ES-I3 (cell line): ENCODE results near the gene IMP3.

Source experiments
- H3K36me3 ChIP-seq: 2 replicates; pipeline ENCODE4 v1.6.1; 2013; ENCODE audit warnings: mild to moderate bottlenecking, low read length, control low read depth, moderate library complexity; ENCODE audit not compliant: insufficient read depth
- H3K4me1 ChIP-seq: 2 replicates; pipeline ENCODE4 v1.6.1; 2013; ENCODE audit warnings: mild to moderate bottlenecking, control low read depth, low read length; ENCODE audit not compliant: insufficient read depth
- H3K9ac ChIP-seq: 2 replicates; pipeline ENCODE4 v1.6.1; 2013; ENCODE audit warnings: low read depth, mild to moderate bottlenecking, low read length, moderate library complexity
- H3K9me3 ChIP-seq: 2 replicates; pipeline ENCODE4 v1.6.1; 2013; ENCODE audit warnings: mild to moderate bottlenecking, low read length, moderate library complexity; ENCODE audit not compliant: control insufficient read depth, insufficient read depth

IMP3 gene

GRCh38 chr15:75677465-75678323, 37.7 kb upstream of the IMP3 start:
- H3K36me3 ChIP-seq, result no peaks in the 10 kb centered on the region
- H3K9me3 ChIP-seq, result no peaks in the 10 kb centered on the region
- H3K4me1 ChIP-seq, result peaks cover 8% of the 10 kb centered on the region
- H3K9ac ChIP-seq, result no peak overlapping the region

- no peaks in the 10 kb centered on the region for H3K9me3 ChIP-seq
- H3K9ac ChIP-seq, result no peak overlapping the region
- H3K4me1 ChIP-seq, result peaks cover 16% of the 10 kb centered on the region
- no peaks in the 10 kb centered on the region for H3K36me3 ChIP-seq
These were observed 36.9 kb upstream of the IMP3 start for GRCh38 chr15:75676688-75677464.

DNA sequence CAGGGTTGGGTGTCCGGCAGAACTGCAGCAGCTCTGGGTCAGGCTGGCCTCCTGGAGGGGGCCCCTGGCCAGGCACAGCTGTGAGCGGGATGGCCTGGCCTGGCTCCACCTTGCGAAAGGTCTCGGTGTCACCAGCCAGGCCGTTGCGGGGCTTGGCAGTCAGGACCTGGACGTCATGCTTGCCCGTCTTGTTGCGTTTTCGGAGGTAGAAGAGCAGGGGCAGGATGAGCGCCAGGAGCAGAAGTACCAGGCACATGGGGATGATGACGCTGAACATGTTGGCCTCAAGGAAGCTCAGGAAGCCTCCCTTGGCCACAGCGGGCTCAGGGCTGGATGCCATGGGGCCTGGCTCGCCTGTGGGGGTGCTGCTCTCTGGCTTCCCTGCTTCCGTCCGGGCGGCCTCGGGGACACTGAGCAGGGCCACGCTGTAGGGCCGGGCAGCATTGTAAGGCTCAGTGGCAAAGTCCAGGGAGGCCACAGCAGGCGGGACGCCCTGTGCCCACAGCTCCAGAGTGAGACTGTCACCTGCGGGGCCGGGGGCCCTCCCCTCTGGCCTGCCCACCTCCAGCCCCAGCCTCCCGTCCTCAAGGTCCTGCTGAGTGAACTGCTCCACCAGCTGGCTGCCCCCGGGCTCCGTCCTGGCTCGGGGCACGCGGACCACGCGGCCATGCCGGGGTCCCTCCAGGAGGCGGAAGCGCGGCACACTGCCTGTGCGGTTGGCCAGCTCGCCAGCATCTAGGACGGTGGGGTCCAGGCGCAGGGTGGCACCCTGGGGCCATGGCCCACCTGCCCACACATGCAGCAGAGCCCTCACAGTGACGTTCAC, 35.8 kb upstream of the IMP3 start:
- Histone ChIP-seq H3K36me3 (no peaks in the 10 kb centered on the region), H3K9me3 (no peaks in the 10 kb centered on the region), H3K4me1 (peaks cover 19% of the 10 kb centered on the region), H3K9ac (no peak overlapping the region)

DNA sequence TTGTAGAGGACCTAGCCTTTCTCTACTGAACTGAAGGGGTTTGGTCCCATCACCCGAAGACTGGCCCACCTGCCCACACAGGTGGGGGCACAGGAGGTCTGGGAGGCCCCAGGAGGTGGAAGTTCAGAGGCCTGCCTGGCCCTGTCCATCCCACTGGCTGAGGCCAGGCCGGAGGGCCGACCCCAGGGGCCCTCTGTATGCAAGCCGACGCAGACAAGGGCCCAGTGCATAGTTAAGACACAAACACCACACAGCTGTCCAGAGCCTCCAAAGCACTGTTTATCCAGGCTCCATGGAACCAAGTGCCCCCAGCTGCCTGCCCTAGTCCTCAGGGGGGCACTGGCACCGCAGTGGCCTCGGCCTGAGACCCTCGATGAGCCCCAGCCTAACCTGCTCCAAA, 34.3 kb upstream of the IMP3 start:
- Histone ChIP-seq H3K9me3 (no peaks in the 10 kb centered on the region), H3K9ac (no peak overlapping the region), H3K36me3 (no peaks in the 10 kb centered on the region), H3K4me1 (peaks cover 19% of the 10 kb centered on the region)

DNA sequence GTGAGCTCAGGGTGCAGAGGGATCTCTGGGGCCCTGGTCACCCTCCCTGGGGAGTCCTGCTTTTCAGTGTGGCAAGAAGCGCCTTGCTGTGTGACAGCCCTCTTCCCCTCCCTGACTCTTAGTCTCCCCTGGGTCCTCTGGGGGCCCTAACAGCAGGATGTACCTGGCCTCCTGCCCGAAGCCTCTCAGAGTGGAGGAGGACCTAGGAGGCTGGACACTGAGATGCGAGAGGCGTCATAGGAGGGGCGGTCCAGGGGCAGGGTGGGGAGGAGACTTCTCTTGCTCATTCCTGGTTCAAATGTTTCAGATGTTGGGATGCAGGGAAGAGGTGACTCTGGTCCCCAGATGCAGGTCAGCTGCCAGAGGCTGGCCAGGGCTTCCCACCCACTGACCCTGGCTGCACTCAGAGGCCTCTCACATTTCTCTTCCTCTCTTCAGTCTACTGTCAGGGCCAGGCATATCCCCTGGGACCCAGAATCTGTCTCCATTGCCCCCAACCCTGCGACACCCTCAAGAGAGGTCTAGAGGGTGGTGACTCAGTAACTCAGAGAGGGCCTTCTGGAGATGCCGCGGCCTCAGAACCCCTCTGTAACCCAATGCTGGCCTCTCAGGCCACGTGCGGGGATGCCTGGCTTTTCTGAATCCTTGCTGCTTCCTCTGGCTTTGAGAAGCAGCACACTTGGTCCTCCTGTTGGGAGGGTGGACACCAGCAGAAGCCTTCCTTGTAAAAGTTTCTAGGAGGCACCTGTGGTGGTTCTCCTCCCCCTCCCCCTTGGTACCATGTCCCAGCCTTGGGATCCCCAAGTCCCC, 33.6 kb upstream of the IMP3 start:
- no peaks in the 10 kb centered on the region for H3K9me3 ChIP-seq
- no peak overlapping the region for H3K9ac ChIP-seq
- H3K36me3 ChIP-seq, result no peaks in the 10 kb centered on the region
- H3K4me1 ChIP-seq, result peaks cover 19% of the 10 kb centered on the region

DNA sequence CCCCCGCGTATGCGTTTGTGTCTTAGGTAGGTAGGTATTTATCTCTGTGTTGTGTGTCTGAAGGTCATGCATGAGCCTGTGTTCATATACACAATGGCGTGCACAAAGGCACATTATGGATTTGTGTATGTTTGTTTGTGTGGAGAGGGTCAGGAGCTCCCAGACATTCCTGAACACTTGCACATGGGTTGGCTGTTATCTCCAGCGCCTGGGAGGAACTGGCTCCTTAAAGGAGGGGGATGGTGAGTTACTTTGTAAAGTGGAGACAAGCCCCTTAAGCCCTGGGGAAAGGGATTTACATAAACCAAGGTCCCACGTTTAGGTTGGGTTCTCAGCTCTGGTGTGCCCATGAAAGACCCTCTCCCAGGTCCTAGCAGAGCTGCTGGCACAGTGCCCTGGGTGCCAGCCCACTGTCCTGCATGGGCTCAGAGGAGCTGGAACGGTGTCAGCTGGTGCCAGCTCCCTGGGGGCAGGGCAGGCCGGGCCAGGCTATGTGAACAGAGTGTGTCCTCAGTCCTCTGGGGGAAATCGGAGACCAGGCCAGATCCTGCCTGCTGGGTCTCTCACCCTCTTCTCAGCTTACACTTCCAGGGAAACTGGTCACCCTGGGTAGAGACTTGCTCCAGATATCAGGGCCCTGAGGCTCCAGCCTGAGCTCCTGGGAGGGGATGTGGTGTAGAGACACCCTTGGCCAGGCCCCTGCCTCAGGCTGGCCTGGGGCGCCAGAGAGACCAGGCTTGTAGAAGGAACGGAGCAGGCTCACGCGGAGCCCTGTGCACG, 32.8 kb upstream of the IMP3 start:
- H3K9me3 ChIP-seq, result no peaks in the 10 kb centered on the region
- peaks cover 19% of the 10 kb centered on the region for H3K4me1 ChIP-seq
- no peak overlapping the region for H3K9ac ChIP-seq
- no peaks in the 10 kb centered on the region for H3K36me3 ChIP-seq

DNA sequence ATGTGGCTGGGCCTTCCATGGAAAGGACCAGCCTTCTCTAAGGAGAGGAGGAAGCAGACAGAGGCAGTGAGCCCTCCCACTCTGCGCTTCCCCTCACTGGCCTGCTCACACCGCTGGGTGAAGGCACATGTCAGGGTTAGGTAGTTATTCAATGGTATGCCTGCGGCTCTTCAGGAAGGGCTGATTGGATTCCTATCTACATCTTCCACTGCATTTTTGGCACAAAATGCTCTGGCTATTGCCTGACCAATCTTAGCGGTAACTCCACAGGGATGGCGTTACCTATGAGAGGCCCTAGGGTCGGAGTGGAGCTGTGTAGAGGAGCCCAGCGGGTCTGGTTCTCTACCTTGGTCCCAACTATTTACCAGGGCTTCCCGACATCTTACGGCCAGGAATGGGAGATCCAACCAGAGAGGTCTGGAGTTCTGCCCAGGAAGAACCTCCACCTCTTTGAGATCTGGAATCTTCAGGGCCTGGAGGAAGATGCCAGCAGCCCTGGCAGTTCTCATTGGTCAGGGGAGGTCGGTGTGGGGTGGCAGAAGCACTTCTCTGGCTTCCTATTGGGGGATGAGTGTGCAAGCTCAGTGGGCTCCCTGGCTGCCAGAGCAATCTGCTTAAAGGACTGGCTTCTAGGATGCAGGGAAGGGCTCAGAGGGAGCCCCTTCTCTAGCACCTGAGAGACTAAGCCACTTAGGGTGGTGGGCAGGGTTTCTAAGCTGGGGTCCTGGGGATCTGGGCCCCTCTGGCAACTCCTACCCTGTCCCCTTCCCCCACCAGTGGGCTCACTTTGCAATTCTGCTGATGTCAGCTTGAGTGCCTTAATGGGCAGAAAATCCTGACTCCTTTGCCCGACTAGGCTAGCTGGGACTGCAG, 31.9 kb upstream of the IMP3 start:
- H3K9ac ChIP-seq, result no peak overlapping the region
- no peaks in the 10 kb centered on the region for H3K36me3 ChIP-seq
- H3K4me1 ChIP-seq, result peaks cover 19% of the 10 kb centered on the region
- H3K9me3 ChIP-seq, result no peaks in the 10 kb centered on the region

DNA sequence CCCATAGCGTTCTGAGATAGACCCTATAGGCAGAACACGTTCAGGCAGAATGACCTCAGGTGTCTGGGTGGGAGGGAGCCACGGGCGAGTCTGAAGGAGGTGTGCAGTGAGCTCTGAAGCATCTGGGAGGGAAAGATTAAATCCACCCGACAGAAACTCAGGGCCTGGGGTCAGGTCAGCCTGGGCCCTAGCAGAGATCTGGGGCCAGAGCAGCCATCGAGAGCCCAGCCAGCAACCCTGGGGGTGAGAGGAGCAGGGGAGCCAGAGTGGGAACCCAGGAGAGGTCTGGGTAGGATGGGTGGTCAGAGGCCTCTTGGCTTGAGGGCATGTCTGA, 29.8 kb upstream of the IMP3 start:
- H3K9ac ChIP-seq, result no peak overlapping the region
- no peaks in the 10 kb centered on the region for H3K9me3 ChIP-seq
- peaks cover 23% of the 10 kb centered on the region for H3K4me1 ChIP-seq
- H3K36me3 ChIP-seq, result no peaks in the 10 kb centered on the region; the same call in 1 of the 2 replicates

DNA sequence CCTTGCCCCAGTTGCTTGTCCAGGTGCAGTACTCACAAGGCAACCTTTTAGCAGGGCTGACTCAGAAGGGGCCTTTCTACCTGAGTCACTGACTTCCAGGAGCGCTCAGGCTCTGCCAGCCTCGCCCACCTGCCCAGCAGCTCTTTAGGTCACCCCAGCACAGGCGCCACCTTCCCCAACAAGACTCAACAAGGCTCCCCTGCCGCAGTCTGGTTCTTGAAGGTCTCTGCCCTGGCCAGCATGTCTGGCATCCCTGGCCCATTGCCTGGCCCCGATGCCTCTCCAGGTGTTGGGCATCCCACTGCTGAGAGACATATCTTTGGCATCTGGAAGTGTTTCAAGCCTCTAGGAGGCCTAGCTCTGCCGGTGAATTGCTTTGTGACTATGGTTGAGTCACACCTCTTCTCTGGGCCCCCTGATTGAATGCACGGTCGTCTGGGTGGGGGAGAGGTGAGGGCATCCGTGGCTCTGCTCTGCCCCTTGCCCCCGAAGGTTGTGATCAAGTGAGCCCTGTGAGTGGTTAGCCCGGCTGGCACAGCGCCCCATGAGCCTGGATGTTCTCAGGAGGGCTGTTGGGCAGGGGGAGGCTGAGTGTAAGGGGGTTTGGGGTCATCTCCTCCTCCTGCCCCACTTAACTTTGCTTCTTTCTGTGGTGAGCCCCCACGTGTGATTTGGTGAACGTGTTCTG, 29.3 kb upstream of the IMP3 start:
- Histone ChIP-seq H3K9me3 (no peaks in the 10 kb centered on the region), H3K4me1 (peaks cover 23% of the 10 kb centered on the region), H3K9ac (no peak overlapping the region), H3K36me3 (no peaks in the 10 kb centered on the region; the same call in 1 of the 2 replicates)

DNA sequence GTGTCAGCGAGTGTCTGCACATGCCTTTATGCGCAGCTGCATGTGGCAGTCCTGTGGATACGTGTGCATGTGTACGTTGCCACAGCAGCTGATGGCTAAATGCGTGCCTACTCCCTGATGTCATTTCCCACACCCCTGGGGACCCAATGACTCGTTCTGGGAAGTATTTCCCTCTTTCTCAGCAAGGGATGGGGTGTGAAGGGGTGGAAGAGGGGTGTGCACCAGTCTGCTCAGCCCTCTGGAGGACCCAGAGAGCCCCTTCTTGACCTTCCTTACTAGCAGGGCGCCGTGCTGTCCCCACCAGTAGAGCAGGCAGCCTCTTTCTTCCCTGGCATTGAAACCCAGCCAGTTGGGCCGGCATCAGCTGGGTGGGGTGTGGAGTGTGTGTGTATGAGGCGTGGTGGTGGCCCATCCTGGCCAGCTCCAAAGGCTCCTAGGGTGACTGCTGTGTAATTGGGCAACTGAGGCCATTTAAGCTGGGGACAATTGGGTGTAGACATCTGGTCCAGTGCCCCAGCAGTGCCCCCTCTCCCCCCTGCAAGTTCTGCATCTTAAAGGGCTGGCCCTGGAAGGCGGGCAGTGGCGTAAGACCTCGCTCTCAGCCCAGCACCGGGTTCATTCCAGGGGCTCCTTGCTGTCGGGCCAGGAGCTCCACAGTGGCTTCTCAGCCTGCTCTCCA, 26.9 kb upstream of the IMP3 start:
- Histone ChIP-seq H3K9ac (no peak overlapping the region), H3K9me3 (no peaks in the 10 kb centered on the region), H3K4me1 (peaks cover 8% of the 10 kb centered on the region; the same call in 1 of the 2 replicates), H3K36me3 (no peaks in the 10 kb centered on the region; the same call in 1 of the 2 replicates)

DNA sequence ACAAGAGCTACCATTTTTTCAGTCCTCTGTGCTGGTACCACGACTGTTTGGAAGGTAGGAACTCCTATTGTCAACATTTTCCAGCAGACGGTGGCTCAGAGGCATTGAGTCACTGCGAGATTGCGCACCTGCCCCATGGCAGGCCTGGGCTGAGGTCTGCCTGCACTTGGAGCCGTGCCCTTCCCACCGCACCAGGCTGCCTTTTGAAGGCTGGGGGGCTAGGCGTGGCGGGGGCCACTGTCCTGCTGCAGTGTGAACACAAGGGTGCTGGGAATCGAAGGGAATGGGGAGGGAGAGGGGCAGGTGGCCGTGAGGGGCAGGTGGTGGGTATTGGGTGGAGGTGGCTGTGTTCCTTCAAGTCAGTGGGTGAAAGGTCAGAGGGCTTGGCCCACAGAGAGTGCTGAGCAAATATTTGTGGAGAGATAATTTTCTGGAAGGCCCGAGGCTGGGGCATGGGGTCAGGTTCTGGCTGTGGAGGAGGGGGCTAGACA, 24.0 kb upstream of the IMP3 start:
- no peaks in the 10 kb centered on the region; the same call in none of the 2 replicates for H3K36me3 ChIP-seq

More for the DNA sequence above, 24.0 kb upstream of the IMP3 start:
- Histone ChIP-seq H3K4me1 (peaks cover 14% of the 10 kb centered on the region), H3K9me3 (no peaks in the 10 kb centered on the region), H3K9ac (no peak overlapping the region)
